PC-3 (cell line): ENCODE data around the gene ATN1. TPM values are rescaled to one million over a fixed set of nuclear protein-coding genes. Genes with fewer than 3 reads are reported as not detected.

Experiments
- microRNA-seq: library from miRNA; unstranded; fragments of <30 nt; microRNA quantifications from one replicate; pipeline ENCODE4 v1.1.0, GENCODE V29; 2020; ENCODE audit not compliant: unreplicated experiment
- total RNA-seq: library from RNA; depleted of rRNA; stranded (reverse); fragments of >200 nt; gene quantifications from 2 replicates; pipeline ENCODE4 v1.2.3, GENCODE V29; 2014; rRNA removed

ATN1 gene
- total RNA-seq, 1 experiment from 2014 or later, result 11.6 TPM

Small RNAs within 50 kb of the gene (microRNA-seq; reads per million reads assigned to microRNA genes)
- gene MIR141 (14.5 reads per million, percentile 41 among the genes with 10 or more reads in this experiment), gene MIR200C (288 reads per million, percentile 73 among the genes with 10 or more reads in this experiment)

Other genes starting within 250 kb of the ATN1 start
- 19.6 and 22.3 TPM in 2 replicates for gene ZNF384, start 238.6 kb upstream of the ATN1 start, total RNA-seq
- not detected in 2 replicates for gene PIANP, start 227.1 kb upstream of the ATN1 start, total RNA-seq
- 82.3 and 86.9 TPM in 2 replicates for gene COPS7A, start 203.9 kb upstream of the ATN1 start, total RNA-seq
- 222 and 248 TPM in 2 replicates for gene MLF2, start 174.8 kb upstream of the ATN1 start, total RNA-seq
- gene PTMS, start 161.6 kb upstream of the ATN1 start, total RNA-seq, result 46.4 and 84.7 TPM in 2 replicates
- gene LAG3, start 155.4 kb upstream of the ATN1 start, total RNA-seq, result 0.40 and 0.58 TPM in 2 replicates
- 0.23 TPM in 1 of 2 replicates, not detected in the other for gene CD4, start 138.4 kb upstream of the ATN1 start, total RNA-seq
- gene GPR162, start 106.1 kb upstream of the ATN1 start, total RNA-seq, result not detected in 2 replicates
- gene P3H3, start 99.6 kb upstream of the ATN1 start, total RNA-seq, result 9.3 and 24.4 TPM in 2 replicates
- 1.8 TPM in 1 of 2 replicates, not detected in the other for gene GNB3, start 87.0 kb upstream of the ATN1 start, total RNA-seq
- gene CDCA3, start 76.7 kb upstream of the ATN1 start, total RNA-seq, result 52.1 and 92.0 TPM in 2 replicates
- 107 and 113 TPM in 2 replicates for gene USP5, start 75.8 kb upstream of the ATN1 start, total RNA-seq
- 1,259 and 1,708 TPM in 2 replicates for gene TPI1, start 60.4 kb upstream of the ATN1 start, total RNA-seq
- gene SPSB2, start 54.7 kb upstream of the ATN1 start, total RNA-seq, result 8.4 and 9.2 TPM in 2 replicates
- 5.1 and 13.6 TPM in 2 replicates for gene LRRC23, start 23.1 kb upstream of the ATN1 start, total RNA-seq
- gene ENO2, start 13.4 kb upstream of the ATN1 start, total RNA-seq, result 30.2 and 35.2 TPM in 2 replicates
- not detected in 2 replicates for gene RNU7-1, start 15.9 kb downstream of the ATN1 start, total RNA-seq
- gene C12orf57, start 16.1 kb downstream of the ATN1 start, total RNA-seq, result 125 and 130 TPM in 2 replicates
- 22.5 and 28.4 TPM in 2 replicates for gene PTPN6, start 23.4 kb downstream of the ATN1 start, total RNA-seq
- 353 and 376 TPM in 2 replicates for gene PHB2, start 42.7 kb downstream of the ATN1 start, total RNA-seq
- 40.7 and 44.3 TPM in 2 replicates for gene EMG1, start 43.0 kb downstream of the ATN1 start, total RNA-seq
- gene LPCAT3, start 90.5 kb downstream of the ATN1 start, total RNA-seq, result 16.3 and 21.5 TPM in 2 replicates
- 2.1 and 2.9 TPM in 2 replicates for gene C1S, start 132.8 kb downstream of the ATN1 start, total RNA-seq
- gene C1R, start 164.5 kb downstream of the ATN1 start, total RNA-seq, result 4.4 and 9.6 TPM in 2 replicates
- gene C1RL, start 181.3 kb downstream of the ATN1 start, total RNA-seq, result 8.2 and 8.9 TPM in 2 replicates
- gene RBP5, start 200.9 kb downstream of the ATN1 start, total RNA-seq, result not detected in 2 replicates
- gene CLSTN3, start 202.4 kb downstream of the ATN1 start, total RNA-seq, result 10.9 and 14.2 TPM in 2 replicates